HuH-7.5 (cell line): Measurements from ENCODE around the gene FBXL2.
"Not testable (repeated sequence)": the region's sequence is repeated elsewhere in the genome, so short reads cannot be mapped to it uniquely, and the experiment has no call there.

Experiments
- DNase-seq: peaks from one replicate; pipeline ENCODE4 v3.0.0; 2011; ENCODE audit warnings: low spot score

The FBXL2 gene

DNA sequence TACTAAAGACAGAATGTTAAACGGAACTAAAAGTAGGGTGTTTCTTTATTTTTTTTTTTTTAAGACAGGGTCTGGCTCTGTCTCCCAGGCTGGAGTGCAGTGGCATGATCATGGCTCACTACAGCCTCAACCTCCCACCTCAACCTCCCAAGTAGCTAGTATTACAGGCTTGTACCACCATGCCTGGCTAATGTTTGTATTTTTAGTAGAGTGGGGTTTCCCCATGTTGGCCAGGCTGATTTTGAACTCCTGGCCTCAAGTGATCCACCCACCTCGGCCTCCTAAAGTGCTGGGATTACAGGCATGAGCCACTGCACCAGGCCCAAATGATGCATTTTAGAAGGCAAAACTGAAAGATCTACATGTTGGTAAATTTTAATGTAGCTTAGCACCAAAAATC lies 152.1 kb downstream of the FBXL2 start:
- not testable (repeated sequence) for DNase-seq

DNA sequence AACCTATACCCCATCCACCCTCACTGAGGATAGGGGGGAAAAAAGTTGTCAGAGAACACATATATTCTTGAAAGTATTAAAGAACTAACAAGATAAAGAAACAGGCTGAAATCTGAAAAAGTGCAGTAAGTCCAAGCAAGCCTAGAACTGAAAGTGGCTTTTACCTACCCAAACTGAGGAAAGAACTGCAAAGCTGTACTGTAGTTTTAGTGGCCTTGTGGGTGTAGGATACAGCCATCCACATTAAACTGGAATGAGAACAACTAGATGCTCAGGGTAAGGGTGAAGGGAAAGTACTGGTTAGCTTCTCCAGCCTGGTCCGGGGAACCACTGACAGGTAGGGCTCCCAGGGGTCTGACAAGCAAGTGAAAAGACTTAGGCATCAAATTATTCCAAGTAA lies 152.8 kb downstream of the FBXL2 start:
- no peak for DNase-seq

DNA sequence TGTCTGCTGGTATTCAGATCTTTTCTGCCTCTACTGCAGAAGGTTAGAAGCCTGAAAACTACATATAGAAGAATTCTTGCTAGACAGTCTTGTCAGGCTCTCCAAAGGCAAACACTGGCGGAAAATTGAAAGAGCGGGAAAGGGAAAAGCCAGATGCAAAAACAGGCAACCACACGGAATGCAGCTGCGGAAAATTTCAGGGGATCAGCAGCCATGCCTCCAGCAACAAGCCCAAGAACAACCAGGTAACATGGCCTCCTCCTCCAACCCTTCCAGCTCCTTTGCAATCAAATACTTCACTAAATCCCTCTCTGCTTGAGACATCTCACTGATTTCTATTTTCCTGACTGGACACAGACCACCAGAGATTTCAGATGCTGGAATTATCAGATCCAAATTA lies 153.3 kb downstream of the FBXL2 start:
- DNase-seq = no peak

DNA sequence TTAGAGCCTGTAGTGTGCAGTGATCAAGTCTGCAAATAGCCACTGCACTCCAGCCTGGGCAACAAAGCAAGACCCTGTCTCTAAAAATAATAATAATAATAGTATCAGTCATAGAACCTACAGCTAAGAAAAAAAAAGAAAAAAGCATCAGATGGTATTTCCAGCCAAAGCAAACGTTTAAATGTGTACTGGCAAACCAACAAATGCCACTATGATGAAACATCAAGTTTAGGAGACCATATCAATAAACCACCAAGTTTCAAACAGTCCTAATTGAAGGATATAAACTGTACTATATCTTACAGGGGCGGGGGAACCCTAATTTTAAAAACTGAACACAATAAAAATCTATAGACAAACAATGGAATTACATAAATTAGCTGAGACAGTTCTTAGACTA lies 156.6 kb downstream of the FBXL2 start:
- no peak for DNase-seq
